Measurements from ENCODE around the gene SYNGR2. TPM values are rescaled to one million over a fixed set of nuclear protein-coding genes. Genes with fewer than 3 reads are reported as not detected.
A peak's percentile ranks its signal among the peaks of the same experiment; 100 is the strongest.

SYNGR2 gene
- total RNA-seq, 1 experiment from 2014 or later: 148 TPM

- no peak for TF ChIP-seq EZH2phosphoT487 (IDR thresholded peaks at IDR 0.05; ENCODE audit: borderline replicate concordance)
- TF ChIP-seq SIN3A (IDR thresholded peaks at IDR 0.05; ENCODE audit: low read depth): no peak
- no peak for TF ChIP-seq TCF7L2 (IDR thresholded peaks at IDR 0.05; ENCODE audit: borderline replicate concordance, extremely low read depth, insufficient read depth, insufficient read length)
- no peak for TF ChIP-seq CEBPB (IDR thresholded peaks at IDR 0.05; ENCODE audit: low read depth)
- no peak for TF ChIP-seq YY1 (IDR thresholded peaks at IDR 0.05; ENCODE audit: extremely low read depth, insufficient replicate concordance, low read depth, low read length)
- TF ChIP-seq ZFX (IDR thresholded peaks at IDR 0.05): no peak
- TF ChIP-seq SRF (IDR thresholded peaks at IDR 0.05; ENCODE audit: low read depth): no peak
- TF ChIP-seq CBX3 (IDR thresholded peaks at IDR 0.05; ENCODE audit: low read depth): no peak
- TF ChIP-seq MAX (IDR thresholded peaks at IDR 0.05): no peak
- no peak for TF ChIP-seq ATF3 (IDR thresholded peaks at IDR 0.05)
These were observed 35.6 kb upstream of the SYNGR2 start (continued) for GRCh38 chr17:78132767-78133178.

- Histone ChIP-seq H3K4me3 (replicated peaks in 1 of 2; ENCODE audit: low read depth in 1 of 2, low read length in 2 of 2) (no peak overlapping the region), H3K4me2 (ENCODE audit: low read length) (peak overlapping the region; percentile 96)
These were observed 35.0 kb upstream of the SYNGR2 start for GRCh38 chr17:78133179-78133951.

More at GRCh38 chr17:78133179-78133951, 35.0 kb upstream of the SYNGR2 start:
- Histone ChIP-seq H3K27ac (ENCODE audit: low read depth, low read length) (peak overlapping the region; percentile 49; the same call in 1 of the 2 replicates), H3K79me2 (ENCODE audit: insufficient read depth, low read length) (no peaks in the 10 kb centered on the region), H3K4me1 (ENCODE audit: control insufficient read depth in 1 of 2, insufficient read depth in 2 of 2, low read length in 2 of 2) (peaks cover 37 to 74% of the 10 kb centered on the region in 2 experiments), H3K9ac (ENCODE audit: low read length) (peak overlapping the region; percentile 71; the same call in 1 of the 2 replicates), H3K9me3 (ENCODE audit: control insufficient read depth in 1 of 2, insufficient read depth in 1 of 2, low read depth in 1 of 2, low read length in 2 of 2) (no peaks in the 10 kb centered on the region), H3K36me3 (ENCODE audit: control insufficient read depth in 1 of 2, insufficient read depth in 2 of 2, low read length in 2 of 2) (no peaks in the 10 kb centered on the region), H3K27me3 (ENCODE audit: insufficient read depth, low read length) (no peaks in the 10 kb centered on the region), H2AFZ (ENCODE audit: low read depth, low read length, poor library complexity, severe bottlenecking) (no peak overlapping the region), H4K20me1 (ENCODE audit: insufficient read depth) (no peaks in the 10 kb centered on the region), H3K9me2 (ENCODE audit: insufficient read depth) (no peaks in the 10 kb centered on the region)
- DNase-seq (ENCODE audit: low read depth, low spot score) (no peak), ATAC-seq (no peak)
- ChIA-PET CTCF (interaction anchor here (1.1 kb wide), 1 partner anchor 118 kb away, joined by 3 read pairs; no protein-coding TSS in a partner anchor), POLR2A (interaction anchor here (1.6 kb wide), 1 partner anchor 53 kb away, joined by 5 read pairs; the partner anchor contains the start of genes AFMID and TK1), RAD21 (ENCODE audit: low non-redundant PET in 1 of 2, low total read pairs in 2 of 2, uncharacterized antibody in 2 of 2, unreplicated experiment in 2 of 2) (no interaction called here)
- no TSS peak for BruUV-seq (replicated peaks)
- no peak for TF ChIP-seq ELF1 (IDR thresholded peaks at IDR 0.05; ENCODE audit: borderline replicate concordance, low read depth)
- TF ChIP-seq ZBTB33 (IDR thresholded peaks at IDR 0.05; ENCODE audit: extremely low read depth, insufficient replicate concordance, low read length): no peak
- no peak for TF ChIP-seq SP1 (IDR thresholded peaks at IDR 0.05; ENCODE audit: low read depth)
- TF ChIP-seq ATF3 (IDR thresholded peaks at IDR 0.05): no peak
- TF ChIP-seq TCF7L2 (IDR thresholded peaks at IDR 0.05; ENCODE audit: borderline replicate concordance, extremely low read depth, insufficient read depth, insufficient read length): no peak
- TF ChIP-seq RAD21 (IDR thresholded peaks at IDR 0.05; ENCODE audit: low read depth): no peak
- no peak for TF ChIP-seq CBX3 (IDR thresholded peaks at IDR 0.05; ENCODE audit: low read depth)
- TF ChIP-seq JUND (IDR thresholded peaks at IDR 0.05): no peak
- TF ChIP-seq EGR1 (IDR thresholded peaks at IDR 0.05; ENCODE audit: low read depth): no peak
- intact Hi-C loops (cut with micrococcal nuclease): no loop called here
